Measurements from ENCODE around the gene CYP2F1. TPM values are rescaled to one million over a fixed set of nuclear protein-coding genes. Genes with fewer than 3 reads are reported as not detected.
"Not testable (repeated sequence)": the region's sequence is repeated elsewhere in the genome, so short reads cannot be mapped to it uniquely, and the experiment has no call there.

CYP2F1 gene
- total RNA-seq, 1 experiment from 2014 or later: not detected

- not testable (repeated sequence) for H3K36me3 ChIP-seq, H3K27me3 ChIP-seq, H3K4me3 ChIP-seq, DNase-seq, H3K9me3 ChIP-seq
These were observed 7.0 kb downstream of the CYP2F1 start for GRCh38 chr19:41120929-41121911.

GRCh38 chr19:41122846-41123245 lies 8.6 kb downstream of the CYP2F1 start:
- not testable (repeated sequence) for H3K9me3 ChIP-seq, DNase-seq, H3K4me3 ChIP-seq, H3K27me3 ChIP-seq, H3K36me3 ChIP-seq

GRCh38 chr19:41123716-41124294 lies 9.6 kb downstream of the CYP2F1 start:
- H3K4me3 ChIP-seq: no peak overlapping the region
- no peak for DNase-seq
- no peaks in the 10 kb centered on the region for H3K36me3 ChIP-seq
- no peaks in the 10 kb centered on the region for H3K9me3 ChIP-seq
- H3K27me3 ChIP-seq: no peaks in the 10 kb centered on the region

GRCh38 chr19:41126765-41127203 lies 12.6 kb downstream of the CYP2F1 start:
- H3K27me3 ChIP-seq, H3K4me3 ChIP-seq, H3K36me3 ChIP-seq, DNase-seq, H3K9me3 ChIP-seq: not testable (repeated sequence)

GRCh38 chr19:41127362-41127761 lies 13.1 kb downstream of the CYP2F1 start:
- not testable (repeated sequence) for H3K27me3 ChIP-seq, H3K36me3 ChIP-seq, DNase-seq, H3K4me3 ChIP-seq, H3K9me3 ChIP-seq

GRCh38 chr19:41127801-41128300 lies 13.6 kb downstream of the CYP2F1 start:
- H3K9me3 ChIP-seq, H3K27me3 ChIP-seq, H3K4me3 ChIP-seq, H3K36me3 ChIP-seq: not testable (repeated sequence)
- peak; percentile 80 for DNase-seq

- Histone ChIP-seq H3K4me3 (no peak overlapping the region), H3K36me3 (no peaks in the 10 kb centered on the region), H3K9me3 (no peaks in the 10 kb centered on the region), H3K27me3 (no peaks in the 10 kb centered on the region)
- no peak for DNase-seq
These were observed 14.5 kb downstream of the CYP2F1 start for GRCh38 chr19:41128692-41129091.

GRCh38 chr19:41131186-41131585 lies 17.0 kb downstream of the CYP2F1 start:
- H3K4me3 ChIP-seq: no peak overlapping the region
- H3K27me3 ChIP-seq: no peaks in the 10 kb centered on the region
- H3K36me3 ChIP-seq: no peaks in the 10 kb centered on the region
- no peak for DNase-seq
- no peaks in the 10 kb centered on the region for H3K9me3 ChIP-seq

- peak; percentile 48 for DNase-seq
- Histone ChIP-seq H3K27me3 (no peaks in the 10 kb centered on the region), H3K9me3 (no peaks in the 10 kb centered on the region; the same call in 1 of the 2 replicates), H3K4me3 (no peak overlapping the region), H3K36me3 (no peaks in the 10 kb centered on the region)
These were observed 19.0 kb downstream of the CYP2F1 start for GRCh38 chr19:41133260-41133659.

- no peak overlapping the region for H3K4me3 ChIP-seq
- no peaks in the 10 kb centered on the region for H3K36me3 ChIP-seq
- no peak for DNase-seq
- no peaks in the 10 kb centered on the region; the same call in 1 of the 2 replicates for H3K9me3 ChIP-seq
- H3K27me3 ChIP-seq: no peaks in the 10 kb centered on the region
These were observed 20.4 kb downstream of the CYP2F1 start for GRCh38 chr19:41134616-41135015.

GRCh38 chr19:41135390-41136384 lies 21.5 kb downstream of the CYP2F1 start:
- not testable (repeated sequence) for H3K27me3 ChIP-seq, H3K36me3 ChIP-seq, H3K9me3 ChIP-seq
- DNase-seq: peak; percentile 67
- peak overlapping the region; percentile 35 for H3K4me3 ChIP-seq

GRCh38 chr19:41136636-41137455 lies 22.6 kb downstream of the CYP2F1 start:
- Histone ChIP-seq H3K36me3 (no peaks in the 10 kb centered on the region), H3K27me3 (no peaks in the 10 kb centered on the region), H3K4me3 (no peak overlapping the region), H3K9me3 (no peaks in the 10 kb centered on the region; the same call in 1 of the 2 replicates)
- DNase-seq: no peak

GRCh38 chr19:41144403-41144802 lies 30.2 kb downstream of the CYP2F1 start:
- no peak overlapping the region for H3K4me3 ChIP-seq
- no peaks in the 10 kb centered on the region for H3K36me3 ChIP-seq
- peak; percentile 75 for DNase-seq
- no peaks in the 10 kb centered on the region for H3K27me3 ChIP-seq
- no peaks in the 10 kb centered on the region for H3K9me3 ChIP-seq

GRCh38 chr19:41149831-41150230 lies 35.6 kb downstream of the CYP2F1 start:
- no peaks in the 10 kb centered on the region for H3K9me3 ChIP-seq
- no peaks in the 10 kb centered on the region for H3K27me3 ChIP-seq
- no peak overlapping the region for H3K4me3 ChIP-seq
- DNase-seq: peak; percentile 66
- no peaks in the 10 kb centered on the region for H3K36me3 ChIP-seq

- not testable (repeated sequence) for H3K4me3 ChIP-seq, H3K36me3 ChIP-seq, H3K9me3 ChIP-seq, H3K27me3 ChIP-seq
- DNase-seq: peak; percentile 73
These were observed 36.8 kb downstream of the CYP2F1 start for GRCh38 chr19:41150986-41151385.

GRCh38 chr19:41154060-41154459 lies 39.8 kb downstream of the CYP2F1 start:
- no peaks in the 10 kb centered on the region for H3K27me3 ChIP-seq
- peaks cover 8% of the 10 kb centered on the region for H3K9me3 ChIP-seq
- no peaks in the 10 kb centered on the region for H3K36me3 ChIP-seq
- DNase-seq: peak; percentile 64
- H3K4me3 ChIP-seq: no peak overlapping the region

Data from MG63 (cell line).